SU-DHL-6 (cell line): ENCODE measurements around the gene TMTC1.

Experiments
- EZH2phosphoT487 ChIP-seq: fragments of 200-600 bp; sonication (generic), shearing (Covaris generic); conservative IDR thresholded peaks from 2 replicates; pipeline ENCODE4 v1.6.1; 2018; ENCODE audit warnings: mild to moderate bottlenecking, antibody characterized with exemption, low read length, moderate library complexity, mixed read lengths
- TF ChIP-seq, protein P1 (sequence below): fragments of 200-600 bp; sonication (generic); IDR thresholded peaks from one replicate; pipeline ENCODE4 v1.5.1; 2017; ENCODE audit warnings: antibody characterized with exemption, mild to moderate bottlenecking, low read length, moderate library complexity; ENCODE audit not compliant: insufficient read depth, poor library complexity, severe bottlenecking

DNA sequence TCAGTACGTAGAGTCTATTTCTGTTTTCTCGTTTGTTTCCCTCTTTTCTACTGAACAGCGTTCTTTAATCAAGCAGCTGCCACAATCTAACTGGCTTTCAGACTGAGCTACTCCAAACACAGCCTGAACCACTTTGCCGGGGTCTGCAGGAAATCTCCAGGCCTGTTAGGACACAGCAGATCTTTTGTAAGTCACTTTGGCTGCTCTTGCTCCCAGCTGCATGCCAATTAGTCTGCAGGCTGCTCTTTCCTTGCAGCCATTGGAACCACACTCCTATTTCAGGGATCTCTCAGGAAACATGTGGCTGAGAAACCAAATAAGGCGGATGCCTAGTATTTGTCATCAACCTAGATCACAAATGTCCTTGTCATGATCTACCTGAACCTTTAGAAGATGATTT is 73.6 kb downstream of the TMTC1 start:
- TF ChIP-seq, protein P1, sequence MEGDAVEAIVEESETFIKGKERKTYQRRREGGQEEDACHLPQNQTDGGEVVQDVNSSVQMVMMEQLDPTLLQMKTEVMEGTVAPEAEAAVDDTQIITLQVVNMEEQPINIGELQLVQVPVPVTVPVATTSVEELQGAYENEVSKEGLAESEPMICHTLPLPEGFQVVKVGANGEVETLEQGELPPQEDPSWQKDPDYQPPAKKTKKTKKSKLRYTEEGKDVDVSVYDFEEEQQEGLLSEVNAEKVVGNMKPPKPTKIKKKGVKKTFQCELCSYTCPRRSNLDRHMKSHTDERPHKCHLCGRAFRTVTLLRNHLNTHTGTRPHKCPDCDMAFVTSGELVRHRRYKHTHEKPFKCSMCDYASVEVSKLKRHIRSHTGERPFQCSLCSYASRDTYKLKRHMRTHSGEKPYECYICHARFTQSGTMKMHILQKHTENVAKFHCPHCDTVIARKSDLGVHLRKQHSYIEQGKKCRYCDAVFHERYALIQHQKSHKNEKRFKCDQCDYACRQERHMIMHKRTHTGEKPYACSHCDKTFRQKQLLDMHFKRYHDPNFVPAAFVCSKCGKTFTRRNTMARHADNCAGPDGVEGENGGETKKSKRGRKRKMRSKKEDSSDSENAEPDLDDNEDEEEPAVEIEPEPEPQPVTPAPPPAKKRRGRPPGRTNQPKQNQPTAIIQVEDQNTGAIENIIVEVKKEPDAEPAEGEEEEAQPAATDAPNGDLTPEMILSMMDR, result no peak
- TF ChIP-seq EZH2phosphoT487, result no peak
